Erythroblast (primary cell): ENCODE measurements around the gene TRAF2.

Experiments
- GATA1 ChIP-seq: IDR thresholded peaks from 2 replicates; pipeline ENCODE4 v1.6.1; 2011; ENCODE audit warnings: low read depth, mild to moderate bottlenecking, control low read depth, low read length, moderate library complexity
- POLR2A ChIP-seq: IDR thresholded peaks from 2 replicates; pipeline ENCODE4 v1.6.1; 2011; ENCODE audit warnings: mild to moderate bottlenecking, low read length

- TF ChIP-seq POLR2A = no peak
- TF ChIP-seq GATA1 = no peak
Measured at GRCh38 chr9:136845465-136846260, 40.7 kb upstream of the TRAF2 start.
